LNCAP (cell line): ENCODE results near the gene BACH2.

Experiments used
- CTCF ChIP-seq: fragments of 450-650 bp; IDR thresholded peaks from 2 replicates; pipeline ENCODE4 v1.5.1; 2017; ENCODE audit warnings: mild to moderate bottlenecking

BACH2 gene

GRCh38 chr6:90072501-90072900 is 224.1 kb downstream of the BACH2 start:
- TF ChIP-seq CTCF: no peak

GRCh38 chr6:90068703-90069523 is 227.7 kb downstream of the BACH2 start:
- TF ChIP-seq CTCF: no peak

- no peak for TF ChIP-seq CTCF
These were observed 228.4 kb downstream of the BACH2 start for GRCh38 chr6:90068264-90068663.

GRCh38 chr6:90066697-90067096 is 229.9 kb downstream of the BACH2 start:
- TF ChIP-seq CTCF: no peak

GRCh38 chr6:90065173-90065572 is 231.5 kb downstream of the BACH2 start:
- TF ChIP-seq CTCF: no peak

GRCh38 chr6:90062667-90063066 is 234.0 kb downstream of the BACH2 start:
- no peak for TF ChIP-seq CTCF

- no peak for TF ChIP-seq CTCF
These were observed 234.6 kb downstream of the BACH2 start for GRCh38 chr6:90062051-90062450.

GRCh38 chr6:90053614-90054013 is 243.0 kb downstream of the BACH2 start:
- TF ChIP-seq CTCF: no peak
